Measurements from ENCODE around the gene DCTD.

The DCTD gene

GRCh38 chr4:182938205-182938645 is 21.0 kb upstream of the DCTD start:
- DNase-seq (ENCODE audit: low read depth, low spot score) = peak; percentile 60
- in situ Hi-C loops (cut with HindIII; ENCODE audit: low sequenced_read_pairs) = loop anchor here (25.0 kb wide), 1 partner anchor 324 kb away; no protein-coding TSS in a partner anchor
- H3K4me3 ChIP-seq (ENCODE audit: low read depth, low read length) = no peak overlapping the region
- TF ChIP-seq CTCF (IDR thresholded peaks at IDR 0.05; ENCODE audit: low read depth, low read length) = peak; percentile 97

- no peak for TF ChIP-seq CTCF (IDR thresholded peaks at IDR 0.05; ENCODE audit: low read depth, low read length)
- DNase-seq (ENCODE audit: low read depth, low spot score) = no peak
- H3K4me3 ChIP-seq (ENCODE audit: low read depth, low read length) = no peak overlapping the region
- in situ Hi-C loops (cut with HindIII; ENCODE audit: low sequenced_read_pairs) = loop anchor here (25.0 kb wide), 1 partner anchor 325 kb away; no protein-coding TSS in a partner anchor
Measured at GRCh38 chr4:182937268-182938204, 20.4 kb upstream of the DCTD start.

GRCh38 chr4:182932651-182933050 is 15.5 kb upstream of the DCTD start:
- H3K4me3 ChIP-seq (ENCODE audit: low read depth, low read length) = no peak overlapping the region
- in situ Hi-C loops (cut with HindIII; ENCODE audit: low sequenced_read_pairs) = loop anchor here (25.0 kb wide), 1 partner anchor 330 kb away; no protein-coding TSS in a partner anchor
- TF ChIP-seq CTCF (IDR thresholded peaks at IDR 0.05; ENCODE audit: low read depth, low read length) = no peak
- no peak for DNase-seq (ENCODE audit: low read depth, low spot score)

GRCh38 chr4:182931691-182932345 is 14.6 kb upstream of the DCTD start:
- TF ChIP-seq CTCF (IDR thresholded peaks at IDR 0.05; ENCODE audit: low read depth, low read length) = no peak
- no peak for DNase-seq (ENCODE audit: low read depth, low spot score)
- in situ Hi-C loops (cut with HindIII; ENCODE audit: low sequenced_read_pairs) = loop anchor here (25.0 kb wide), 1 partner anchor 330 kb away; no protein-coding TSS in a partner anchor
- no peak overlapping the region for H3K4me3 ChIP-seq (ENCODE audit: low read depth, low read length)

- no peak for DNase-seq (ENCODE audit: low read depth, low spot score)
- no peak overlapping the region for H3K4me3 ChIP-seq (ENCODE audit: low read depth, low read length)
- in situ Hi-C loops (cut with HindIII; ENCODE audit: low sequenced_read_pairs) = loop anchor here (25.0 kb wide), 1 partner anchor 331 kb away; no protein-coding TSS in a partner anchor
- no peak for TF ChIP-seq CTCF (IDR thresholded peaks at IDR 0.05; ENCODE audit: low read depth, low read length)
Measured at GRCh38 chr4:182930889-182931288, 13.7 kb upstream of the DCTD start.

GRCh38 chr4:182929296-182929695 is 12.1 kb upstream of the DCTD start:
- H3K4me3 ChIP-seq (ENCODE audit: low read depth, low read length) = no peak overlapping the region
- TF ChIP-seq CTCF (IDR thresholded peaks at IDR 0.05; ENCODE audit: low read depth, low read length) = no peak
- in situ Hi-C loops (cut with HindIII; ENCODE audit: low sequenced_read_pairs) = loop anchor here (25.0 kb wide), 1 partner anchor 333 kb away; no protein-coding TSS in a partner anchor
- peak; percentile 73 for DNase-seq (ENCODE audit: low read depth, low spot score)

Data from astrocyte of the spinal cord (primary cell).